Activated T-helper 2 cell treated with anti-CD3 and anti-CD28 coated beads, Interferon-gamma antibody, Interleukin-2, Interleukin-4, amounts not matched to agents 10 μg/mL and 5 μg/mL and 100 μg/mL, durations not matched to agents 14 hours and 24 hours and 36 hours (primary cell): Measurements from ENCODE around the gene FBRSL1. TPM values are rescaled to one million over a fixed set of nuclear protein-coding genes. Genes with fewer than 3 reads are reported as not detected.

Experiments
- DNase-seq: peaks from one replicate; pipeline ENCODE4 v3.0.0; 2021; ENCODE audit warnings: low spot score
- H3K27ac Mint-ChIP-seq: one replicate; pipeline ENCODE4 v1.8.0; 2021; ENCODE audit warnings: mixed read lengths
- H3K27me3 Mint-ChIP-seq: one replicate; pipeline ENCODE4 v1.8.0; 2021; ENCODE audit warnings: low read depth, mixed read lengths
- H3K36me3 Mint-ChIP-seq: one replicate; pipeline ENCODE4 v1.8.0; 2021; ENCODE audit warnings: low read depth, mixed read lengths
- H3K4me1 Mint-ChIP-seq: one replicate; pipeline ENCODE4 v1.8.0; 2021; ENCODE audit warnings: low read depth, mixed read lengths
- H3K4me3 Mint-ChIP-seq: one replicate; pipeline ENCODE4 v1.8.0; 2021; ENCODE audit warnings: low read depth, mild to moderate bottlenecking, moderate library complexity, mixed read lengths
- H3K9me3 Mint-ChIP-seq: one replicate; pipeline ENCODE4 v1.8.0; 2021; ENCODE audit warnings: mixed read lengths
- intact Hi-C: fragments of 100-400 bp; cut with micrococcal nuclease; formaldehyde crosslinking; loops from one replicate; pipeline ENCODE4 v1.15.1; 2023
- total RNA-seq: library from RNA; stranded (reverse); gene quantifications from 2 replicates; pipeline ENCODE4 v1.2.3, GENCODE V29; 2022

The FBRSL1 gene
- total RNA-seq, 1 donor from 2014 or later, result 66.0 TPM

GRCh38 chr12:132510746-132511477 is 21.0 kb downstream of the FBRSL1 start:
- no peak for DNase-seq
- intact Hi-C loops, result no loop called here
- H3K4me3 Mint-ChIP-seq, result no peak overlapping the region

GRCh38 chr12:132511516-132512196 is 21.7 kb downstream of the FBRSL1 start:
- Mint-ChIP-seq H3K4me3 (no peak overlapping the region), H3K27me3 (no peaks in the 10 kb centered on the region), H3K4me1 (peaks cover 4% of the 10 kb centered on the region), H3K27ac (no peak overlapping the region), H3K36me3 (peaks cover 5% of the 10 kb centered on the region), H3K9me3 (no peaks in the 10 kb centered on the region)
- intact Hi-C loops, result no loop called here
- no peak for DNase-seq

More at GRCh38 chr12:132510746-132511477, 21.0 kb downstream of the FBRSL1 start:
- Mint-ChIP-seq H3K4me1 (peaks cover 9% of the 10 kb centered on the region), H3K27ac (no peak overlapping the region), H3K36me3 (peaks cover 5% of the 10 kb centered on the region), H3K27me3 (no peaks in the 10 kb centered on the region), H3K9me3 (no peaks in the 10 kb centered on the region)

- Mint-ChIP-seq H3K4me1 (no peaks in the 10 kb centered on the region), H3K4me3 (no peak overlapping the region), H3K36me3 (peaks cover 7% of the 10 kb centered on the region), H3K27ac (no peak overlapping the region), H3K9me3 (no peaks in the 10 kb centered on the region), H3K27me3 (no peaks in the 10 kb centered on the region)
- DNase-seq, result no peak
- intact Hi-C loops, result no loop called here
Observed at GRCh38 chr12:132512197-132513069, 22.5 kb downstream of the FBRSL1 start.

- Mint-ChIP-seq H3K4me3 (no peak overlapping the region), H3K27ac (no peak overlapping the region), H3K4me1 (no peaks in the 10 kb centered on the region)
Observed at GRCh38 chr12:132513070-132513398, 23.1 kb downstream of the FBRSL1 start.

GRCh38 chr12:132513458-132514135 is 23.6 kb downstream of the FBRSL1 start:
- Mint-ChIP-seq H3K27ac (no peak overlapping the region), H3K36me3 (peaks cover 16% of the 10 kb centered on the region), H3K4me3 (no peak overlapping the region), H3K9me3 (peaks cover 7% of the 10 kb centered on the region), H3K27me3 (no peaks in the 10 kb centered on the region), H3K4me1 (no peaks in the 10 kb centered on the region)
- intact Hi-C loops, result no loop called here
- DNase-seq, result no peak

More at GRCh38 chr12:132513070-132513398, 23.1 kb downstream of the FBRSL1 start:
- intact Hi-C loops, result no loop called here
- H3K27me3 Mint-ChIP-seq, result no peaks in the 10 kb centered on the region
- no peak for DNase-seq
- peaks cover 10% of the 10 kb centered on the region for H3K36me3 Mint-ChIP-seq
- H3K9me3 Mint-ChIP-seq, result peaks cover under 1% of the 10 kb centered on the region

- Mint-ChIP-seq H3K36me3 (peaks cover 23% of the 10 kb centered on the region), H3K27ac (no peak overlapping the region), H3K27me3 (no peaks in the 10 kb centered on the region), H3K4me3 (no peak overlapping the region), H3K9me3 (peaks cover 14% of the 10 kb centered on the region), H3K4me1 (no peaks in the 10 kb centered on the region)
- intact Hi-C loops, result no loop called here
- DNase-seq, result no peak
Observed at GRCh38 chr12:132514216-132514820, 24.4 kb downstream of the FBRSL1 start.

GRCh38 chr12:132514838-132515237 is 24.9 kb downstream of the FBRSL1 start:
- no peak overlapping the region for H3K4me3 Mint-ChIP-seq
- H3K9me3 Mint-ChIP-seq, result peaks cover 15% of the 10 kb centered on the region
- H3K4me1 Mint-ChIP-seq, result no peaks in the 10 kb centered on the region
- intact Hi-C loops, result no loop called here
- H3K27ac Mint-ChIP-seq, result no peak overlapping the region
- DNase-seq, result no peak
- H3K36me3 Mint-ChIP-seq, result peaks cover 25% of the 10 kb centered on the region
- no peaks in the 10 kb centered on the region for H3K27me3 Mint-ChIP-seq

- DNase-seq, result no peak
- Mint-ChIP-seq H3K27me3 (no peaks in the 10 kb centered on the region), H3K4me1 (no peaks in the 10 kb centered on the region), H3K27ac (no peak overlapping the region), H3K9me3 (peaks cover 15% of the 10 kb centered on the region), H3K36me3 (peaks cover 29% of the 10 kb centered on the region), H3K4me3 (no peak overlapping the region)
- intact Hi-C loops, result no loop called here
Observed at GRCh38 chr12:132516095-132517012, 26.4 kb downstream of the FBRSL1 start.

GRCh38 chr12:132517013-132517739 is 27.2 kb downstream of the FBRSL1 start:
- Mint-ChIP-seq H3K27ac (no peak overlapping the region), H3K9me3 (peaks cover 15% of the 10 kb centered on the region), H3K4me1 (no peaks in the 10 kb centered on the region), H3K4me3 (no peak overlapping the region), H3K27me3 (no peaks in the 10 kb centered on the region), H3K36me3 (peaks cover 29% of the 10 kb centered on the region)
- intact Hi-C loops, result no loop called here
- no peak for DNase-seq

GRCh38 chr12:132517740-132518100 is 27.8 kb downstream of the FBRSL1 start:
- no peak overlapping the region for H3K4me3 Mint-ChIP-seq
- DNase-seq, result no peak
- no peak overlapping the region for H3K27ac Mint-ChIP-seq
- no peaks in the 10 kb centered on the region for H3K27me3 Mint-ChIP-seq
- intact Hi-C loops, result no loop called here
- peaks cover 29% of the 10 kb centered on the region for H3K36me3 Mint-ChIP-seq
- no peaks in the 10 kb centered on the region for H3K4me1 Mint-ChIP-seq
- peaks cover 15% of the 10 kb centered on the region for H3K9me3 Mint-ChIP-seq

- H3K36me3 Mint-ChIP-seq, result peaks cover 29% of the 10 kb centered on the region
- H3K27ac Mint-ChIP-seq, result no peak overlapping the region
- H3K4me1 Mint-ChIP-seq, result no peaks in the 10 kb centered on the region
- H3K4me3 Mint-ChIP-seq, result no peak overlapping the region
- peaks cover 15% of the 10 kb centered on the region for H3K9me3 Mint-ChIP-seq
- no peak for DNase-seq
- no peaks in the 10 kb centered on the region for H3K27me3 Mint-ChIP-seq
- intact Hi-C loops, result no loop called here
Observed at GRCh38 chr12:132518354-132518992, 28.5 kb downstream of the FBRSL1 start.
